HepG2 (cell line): ENCODE measurements around the gene TFF1. TPM values are rescaled to one million over a fixed set of nuclear protein-coding genes. Genes with fewer than 3 reads are reported as not detected.

ENCODE experiments used
- ATAC-seq: fragments of 200-7000 bp; cut with Tn5 transposase; 3 replicates; pipeline ENCODE4 v1.9.1; 2020; ENCODE audit warnings: mild to moderate bottlenecking, moderate library complexity
- BruUV-seq: library from RNA; stranded (reverse); fragments of 400-500 nt; replicated peaks from 2 replicates; lab custom pipeline; 2021; lab: Mats Ljungman, UMichigan
- CTCF ChIA-PET: fragments of 300-600 bp; formaldehyde crosslinking; extraction: SDS; loops from one replicate; lab custom pipeline; 2021; ENCODE audit warnings: low total read pairs, inconsistent platforms, low intra/inter-chr PET ratio; lab: Yijun Ruan, JAX
- POLR2A ChIA-PET: fragments of 350-600 bp; sonication (Branson Sonifier 250); formaldehyde crosslinking; loops from one replicate; lab custom pipeline; 2020; ENCODE audit warnings: antibody characterized with exemption, inconsistent platforms; lab: Yijun Ruan, JAX
- DNase-seq: peaks from one replicate; pipeline ENCODE4 v3.0.0-alpha.2; 2015; ENCODE audit warnings: low spot score
- FAIRE-seq: peaks from 3 replicates; lab custom pipeline; 2011; peaks lifted over from hg19 to GRCh38; lab: Jason Lieb, UNC
- H2AFZ ChIP-seq: one replicate; pipeline ENCODE4 v1.6.1; 2011; ENCODE audit warnings: low read length, inconsistent platforms
- H3K27ac ChIP-seq: fragments of 300-600 bp; 3 replicates; pipeline ENCODE4 v1.8.0; 2011; ENCODE audit warnings: mixed run types, mild to moderate bottlenecking, mixed read lengths, low read length, inconsistent platforms; ENCODE audit not compliant: insufficient read depth; ENCODE audit errors: extremely low read length
- H3K27me3 ChIP-seq, 2 experiments: fragments of 200-600 bp in 1 of 2; 2 replicates in 1 of 2; 3 replicates in 1 of 2; pipeline versions ENCODE4 v1.6.0 to v1.8.0; 2011; ENCODE audit warnings: low read length in 2 of 2, mild to moderate bottlenecking in 2 of 2, moderate library complexity in 2 of 2, inconsistent platforms in 1 of 2; ENCODE audit not compliant: insufficient read depth in 2 of 2, control insufficient read depth in 1 of 2
- H3K36me3 ChIP-seq, 2 experiments: fragments of 200-600 bp in 1 of 2; replicated peaks in 1 of 2; 2 replicates in 1 of 2; 3 replicates in 1 of 2; pipeline versions ENCODE4 v1.5.1 to v1.8.0; 2011; ENCODE audit warnings: low read length in 2 of 2, inconsistent platforms in 1 of 2; ENCODE audit not compliant: insufficient read depth in 2 of 2, control insufficient read depth in 1 of 2
- H3K4me1 ChIP-seq: 2 replicates; pipeline ENCODE4 v1.5.1; 2012; ENCODE audit warnings: low read length, inconsistent platforms; ENCODE audit not compliant: insufficient read depth
- H3K4me2 ChIP-seq: 2 replicates; pipeline ENCODE4 v1.6.0; 2011; ENCODE audit warnings: low read depth, low read length, inconsistent platforms
- H3K4me3 ChIP-seq, 3 experiments: fragments of 200-600 bp in 1 of 3; sonication (generic), shearing (Covaris generic) in 1 of 3; replicated peaks in 1 of 3; 2 replicates each; pipeline ENCODE4 v1.5.1; 2011 to 2016; ENCODE audit warnings: low read length in 3 of 3, inconsistent platforms in 2 of 3, low read depth in 2 of 3, mild to moderate bottlenecking in 2 of 3, control low read depth in 1 of 3, mixed read lengths in 1 of 3; ENCODE audit not compliant: insufficient read depth in 1 of 3
- H3K79me2 ChIP-seq: one replicate; pipeline ENCODE4 v1.6.1; 2011; ENCODE audit warnings: low read length, inconsistent platforms; ENCODE audit not compliant: insufficient read depth
- H3K9ac ChIP-seq: 2 replicates; pipeline ENCODE4 v1.6.0; 2011; ENCODE audit warnings: mild to moderate bottlenecking, low read depth, low read length, inconsistent platforms; ENCODE audit not compliant: insufficient read depth
- H3K9me3 ChIP-seq: 2 replicates; pipeline ENCODE4 v1.5.1; 2012; ENCODE audit warnings: mild to moderate bottlenecking, low read length
- H4K20me1 ChIP-seq: 2 replicates; pipeline ENCODE4 v1.6.0; 2011; ENCODE audit warnings: inconsistent platforms, mild to moderate bottlenecking, low read length, moderate library complexity; ENCODE audit not compliant: insufficient read depth
- HNF1A ChIP-seq, 2 experiments: sonication (generic) in 1 of 2; formaldehyde crosslinking in 1 of 2; IDR thresholded peaks; 2 replicates each; pipeline versions ENCODE4 v1.4.0 to v1.6.1; 2016 to 2020; ENCODE audit warnings: borderline replicate concordance in 1 of 2, low read depth in 1 of 2, mild to moderate bottlenecking in 1 of 2, missing genetic modification reagents in 1 of 2
- NRL ChIP-seq: sonication (generic); formaldehyde crosslinking; IDR thresholded peaks from 2 replicates; pipeline ENCODE4 v1.5.0; 2020; ENCODE audit warnings: missing genetic modification reagents, mild to moderate bottlenecking, moderate library complexity, borderline replicate concordance
- ZBTB26 ChIP-seq: IDR thresholded peaks from 2 replicates; pipeline ENCODE4 v1.6.1; 2016; ENCODE audit warnings: missing compliant biosample characterization, missing genetic modification reagents, borderline replicate concordance
- WGBS: methylation state at CpG from one replicate; pipeline ENCODE4 v1.1.6; 2017; ENCODE audit warnings: low lambda C conversion rate; 5-methylcytosine and 5-hydroxymethylcytosine counted together
- in situ Hi-C: cut with HindIII; loops from 2 replicates; pipeline ENCODE4 v1.10.0; 2017; ENCODE audit warnings: low pct_unique_long_range_greater_than_20kb; ENCODE audit not compliant: extremely low pct_ligation_motif_present
- intact Hi-C: fragments of 100-400 bp; cut with micrococcal nuclease; formaldehyde crosslinking; loops from one replicate; pipeline ENCODE4 v1.10.0; 2022; ENCODE audit not compliant: unreplicated experiment
- polyA plus RNA-seq, 8 experiments: library from polyadenylated mRNA; depleted of rRNA in 3 of 8; stranded (reverse) in 7 of 8; unstranded in 1 of 8; fragments of >200 nt; fragmentation: Illumina TruSeq in 4 of 8; extraction: Trizol in 4 of 8; gene quantifications; 2 replicates each; pipeline versions ENCODE4 v1.2.1 to v1.2.3, GENCODE V29; 2011 to 2016; ENCODE audit warnings: low read depth in 4 of 8, missing spikeins in 1 of 8, mixed read lengths in 1 of 8; ENCODE audit not compliant: insufficient read depth in 1 of 8
- total RNA-seq, 5 experiments: library from RNA; depleted of rRNA; stranded (reverse); fragments of >200 nt; fragmentation: Illumina TruSeq; extraction: Trizol; gene quantifications; 2 replicates each; pipeline ENCODE4 v1.2.3, GENCODE V29; 2016; ENCODE audit warnings: low read depth in 1 of 5
- TF ChIP-seq, protein P1 (sequence below): sonication (generic); formaldehyde crosslinking; IDR thresholded peaks from 2 replicates; pipeline ENCODE4 v1.4.0; 2020; ENCODE audit warnings: missing genetic modification reagents

Gene TFF1
- total and polyA plus RNA-seq, 2 of the 13 experiments (the other 11 are each of a cell fraction or from before 2014, with no cell fraction given) = 0.24 to 19.4 TPM

- Histone ChIP-seq H4K20me1 (no peaks in the 10 kb centered on the region), H3K4me2 (no peak overlapping the region), H3K27ac (no peak overlapping the region), H3K9me3 (no peaks in the 10 kb centered on the region), H3K4me1 (peaks cover 3% of the 10 kb centered on the region; the same call in 1 of the 2 replicates)
- ATAC-seq = no peak
- DNase-seq = no peak
- TF ChIP-seq HNF1A (IDR thresholded peaks at IDR 0.05; ENCODE audit: low read depth) = no peak
- TF ChIP-seq HNF1A (CRISPR knock-in tag; IDR thresholded peaks at IDR 0.05; ENCODE audit: borderline replicate concordance) = no peak
- TF ChIP-seq, protein P1, sequence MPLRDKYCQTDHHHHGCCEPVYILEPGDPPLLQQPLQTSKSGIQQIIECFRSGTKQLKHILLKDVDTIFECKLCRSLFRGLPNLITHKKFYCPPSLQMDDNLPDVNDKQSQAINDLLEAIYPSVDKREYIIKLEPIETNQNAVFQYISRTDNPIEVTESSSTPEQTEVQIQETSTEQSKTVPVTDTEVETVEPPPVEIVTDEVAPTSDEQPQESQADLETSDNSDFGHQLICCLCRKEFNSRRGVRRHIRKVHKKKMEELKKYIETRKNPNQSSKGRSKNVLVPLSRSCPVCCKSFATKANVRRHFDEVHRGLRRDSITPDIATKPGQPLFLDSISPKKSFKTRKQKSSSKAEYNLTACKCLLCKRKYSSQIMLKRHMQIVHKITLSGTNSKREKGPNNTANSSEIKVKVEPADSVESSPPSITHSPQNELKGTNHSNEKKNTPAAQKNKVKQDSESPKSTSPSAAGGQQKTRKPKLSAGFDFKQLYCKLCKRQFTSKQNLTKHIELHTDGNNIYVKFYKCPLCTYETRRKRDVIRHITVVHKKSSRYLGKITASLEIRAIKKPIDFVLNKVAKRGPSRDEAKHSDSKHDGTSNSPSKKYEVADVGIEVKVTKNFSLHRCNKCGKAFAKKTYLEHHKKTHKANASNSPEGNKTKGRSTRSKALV = no peak
- TF ChIP-seq ZBTB26 (CRISPR knock-in tag) = no peak
- no peak for TF ChIP-seq NRL (CRISPR knock-in tag)
- TF ChIP-seq, all 625 proteins: peak for 0
- no TSS peak for BruUV-seq
- Histone ChIP-seq H3K27me3 (peaks cover 0 to 6% of the 10 kb centered on the region in 2 experiments; a peak in 2 of 5 replicates), H3K9ac (no peak overlapping the region), H3K36me3 (no peaks in the 10 kb centered on the region), H2AFZ (no peak overlapping the region), H3K79me2 (no peaks in the 10 kb centered on the region), H3K4me3 (no peak overlapping the region)
- ChIA-PET POLR2A (no interaction called here), CTCF (no interaction called here)
- intact Hi-C loops (no loop called here), in situ Hi-C loops (no loop called here)
- 49% methylated on average over 6 of the region's 6 CpGs for WGBS
- FAIRE-seq = no peak
Observed at GRCh38 chr21:42343556-42343955, 22.8 kb downstream of the TFF1 start.
